Esophagus muscularis mucosa (tissue), 4 donors: ENCODE measurements around the gene ZNF285. TPM values are rescaled to one million over a fixed set of nuclear protein-coding genes. Genes with fewer than 3 reads are reported as not detected.
A peak's percentile ranks its signal among the peaks of the same experiment; 100 is the strongest.

ENCODE experiments used
- DNase-seq: peaks from one replicate; pipeline ENCODE4 v3.0.0-alpha.2; 2017; ENCODE audit errors: extremely low spot score
- H3K27ac ChIP-seq, 4 donors: fragments of 200-600 bp; sonication (generic); replicated peaks in 1 of 4; 1 replicate in 3 of 4; 2 replicates in 1 of 4; pipeline ENCODE4 v1.5.1; 2016 to 2019; ENCODE audit warnings: mild to moderate bottlenecking in 1 of 4
- H3K27me3 ChIP-seq, 4 donors: fragments of 200-600 bp; sonication (generic); one replicate each; pipeline versions ENCODE4 v1.5.1 to v1.6.0; 2016 to 2019
- H3K36me3 ChIP-seq, 4 donors: fragments of 200-600 bp; sonication (generic); one replicate each; pipeline ENCODE4 v1.5.1; 2016 to 2019
- H3K4me1 ChIP-seq, 4 donors: fragments of 200-600 bp; sonication (generic); one replicate each; pipeline ENCODE4 v1.5.1; 2016 to 2019
- H3K4me3 ChIP-seq, 4 donors: fragments of 200-600 bp; sonication (generic); 1 replicate in 2 of 4; 2 replicates in 2 of 4; pipeline ENCODE4 v1.5.1; 2016 to 2019; ENCODE audit warnings: mild to moderate bottlenecking in 4 of 4, moderate library complexity in 1 of 4
- H3K9me3 ChIP-seq, 4 donors: fragments of 200-600 bp; sonication (generic); 1 replicate in 3 of 4; 2 replicates in 1 of 4; pipeline ENCODE4 v1.5.1; 2016 to 2019
- CTCF ChIP-seq, 3 experiments: fragments of 200-600 bp in 2 of 3; fragments of 450-650 bp in 1 of 3; sonication (generic) in 2 of 3; IDR thresholded peaks; one replicate each; pipeline ENCODE4 v1.5.1; 2017 to 2019; ENCODE audit warnings: antibody characterized with exemption in 3 of 3, mild to moderate bottlenecking in 2 of 3, moderate library complexity in 1 of 3
- EP300 ChIP-seq: sonication (generic); formaldehyde crosslinking; IDR thresholded peaks from one replicate; pipeline ENCODE4 v1.6.1; 2017; ENCODE audit warnings: antibody characterized with exemption
- POLR2A ChIP-seq: fragments of 450-650 bp; IDR thresholded peaks from one replicate; pipeline ENCODE4 v1.6.1; 2017; ENCODE audit warnings: antibody characterized with exemption, moderate library complexity, mild to moderate bottlenecking, low read depth
- POLR2AphosphoS5 ChIP-seq, 2 donors: sonication (generic); formaldehyde crosslinking; IDR thresholded peaks; one replicate each; pipeline ENCODE4 v1.6.1; 2017; ENCODE audit warnings: antibody characterized with exemption in 2 of 2
- WGBS: methylation state at CpG from one replicate; pipeline ENCODE4 v1.1.5; 2018; 5-methylcytosine and 5-hydroxymethylcytosine counted together
- intact Hi-C: fragments of 100-400 bp; cut with DNase I; formaldehyde crosslinking; loops from one replicate; pipeline ENCODE4 v1.15.1; 2023
- total RNA-seq, 4 donors: library from RNA; depleted of rRNA; stranded (reverse); fragments of >200 nt; gene quantifications; one replicate each; pipeline versions ENCODE4 v1.1.0 to v1.2.1, GENCODE V29; 2016

ZNF285 gene
- total RNA-seq, 4 donors from 2014 or later = 3.0 to 6.3 (median 4.3) TPM

- intact Hi-C loops = loop anchor here (5.0 kb wide), 1 partner anchor 259 kb away; no protein-coding TSS in a partner anchor
These were observed 44.9 kb downstream of the ZNF285 start, which contains the start of gene ZNF112 for GRCh38 chr19:44356383-44357111. Gene ZNF112, minus strand, starts transcription at chr19:44356680. Its CDS starts 16,141 bp downstream, at chr19:44340539.

GRCh38 chr19:44346556-44346955, 54.9 kb downstream of the ZNF285 start:
- intact Hi-C loops = no loop called here
- WGBS = 91% methylated on average over 4 of the region's 4 CpGs
- Histone ChIP-seq H3K27me3 (no peaks in the 10 kb centered on the region), H3K4me1 (no peaks in the 10 kb centered on the region), H3K9me3 (peaks cover 0 to 82% (median 47%) of the 10 kb centered on the region in 4 donors), H3K36me3 (peaks cover 0 to 26% (median 6%) of the 10 kb centered on the region in 4 donors), H3K27ac (no peak overlapping the region), H3K4me3 (no peak overlapping the region)
- no peak for TF ChIP-seq EP300
- no peak for TF ChIP-seq POLR2A
- TF ChIP-seq POLR2AphosphoS5 (IDR thresholded peaks at IDR 0.05) = no peak
- no peak for TF ChIP-seq CTCF (IDR thresholded peaks at IDR 0.05)
- DNase-seq = no peak

More at GRCh38 chr19:44356383-44357111, 44.9 kb downstream of the ZNF285 start, which contains the start of gene ZNF112:
- peak within 1 kb of the TSS; percentile 59 to 70 (median 62) for H3K4me3 ChIP-seq
- H3K36me3 ChIP-seq = no peaks in the 10 kb centered on the region
- peak; percentile 94 for DNase-seq
- WGBS = 3% methylated on average over 15 of the region's 38 CpGs
- peaks cover 0 to 19% (median 10%) of the 10 kb centered on the region in 4 donors for H3K9me3 ChIP-seq
- peaks cover 9 to 15% (median 12%) of the 10 kb centered on the region in 4 donors for H3K4me1 ChIP-seq
- TF ChIP-seq POLR2AphosphoS5 (IDR thresholded peaks at IDR 0.05) (peak; percentile 80 to 82), EP300 (no peak), CTCF (IDR thresholded peaks at IDR 0.05) (peak in 1 of 3 experiments; percentile 7), POLR2A (no peak)
- peak within 1 kb of the TSS; percentile 53 to 71 (median 67) for H3K27ac ChIP-seq
- no peaks in the 10 kb centered on the region for H3K27me3 ChIP-seq

- no peak overlapping the region for H3K4me3 ChIP-seq
- 86% methylated on average over 4 of the region's 4 CpGs for WGBS
- no peak overlapping the region for H3K27ac ChIP-seq
- H3K36me3 ChIP-seq = peaks cover 0 to 32% (median 6%) of the 10 kb centered on the region in 4 donors
- intact Hi-C loops = no loop called here
- no peaks in the 10 kb centered on the region for H3K4me1 ChIP-seq
- H3K9me3 ChIP-seq = peaks cover 0 to 84% (median 44%) of the 10 kb centered on the region in 4 donors
- DNase-seq = no peak
- no peaks in the 10 kb centered on the region for H3K27me3 ChIP-seq
- TF ChIP-seq CTCF (IDR thresholded peaks at IDR 0.05) = no peak
- no peak for TF ChIP-seq EP300
- TF ChIP-seq POLR2A = no peak
- no peak for TF ChIP-seq POLR2AphosphoS5 (IDR thresholded peaks at IDR 0.05)
These were observed 55.4 kb downstream of the ZNF285 start for GRCh38 chr19:44345959-44346358.

- Histone ChIP-seq H3K36me3 (peaks cover 12 to 49% (median 23%) of the 10 kb centered on the region in 4 donors), H3K9me3 (peaks cover 0 to 70% (median 36%) of the 10 kb centered on the region in 4 donors), H3K4me3 (no peak overlapping the region), H3K27ac (no peak overlapping the region), H3K27me3 (no peaks in the 10 kb centered on the region), H3K4me1 (no peaks in the 10 kb centered on the region)
- DNase-seq = no peak
- TF ChIP-seq CTCF (IDR thresholded peaks at IDR 0.05) (no peak), EP300 (no peak), POLR2A (no peak), POLR2AphosphoS5 (IDR thresholded peaks at IDR 0.05) (no peak)
- intact Hi-C loops = no loop called here
- WGBS = 40% methylated on average over 1 of the region's 1 CpG
These were observed 57.2 kb downstream of the ZNF285 start for GRCh38 chr19:44344255-44344654.
